ENCODE data around the gene SF3A2. TPM values are rescaled to one million over a fixed set of nuclear protein-coding genes. Genes with fewer than 3 reads are reported as not detected.

SF3A2 gene
- total RNA-seq, 1 donor from 2014 or later: 14.4 TPM

DNA sequence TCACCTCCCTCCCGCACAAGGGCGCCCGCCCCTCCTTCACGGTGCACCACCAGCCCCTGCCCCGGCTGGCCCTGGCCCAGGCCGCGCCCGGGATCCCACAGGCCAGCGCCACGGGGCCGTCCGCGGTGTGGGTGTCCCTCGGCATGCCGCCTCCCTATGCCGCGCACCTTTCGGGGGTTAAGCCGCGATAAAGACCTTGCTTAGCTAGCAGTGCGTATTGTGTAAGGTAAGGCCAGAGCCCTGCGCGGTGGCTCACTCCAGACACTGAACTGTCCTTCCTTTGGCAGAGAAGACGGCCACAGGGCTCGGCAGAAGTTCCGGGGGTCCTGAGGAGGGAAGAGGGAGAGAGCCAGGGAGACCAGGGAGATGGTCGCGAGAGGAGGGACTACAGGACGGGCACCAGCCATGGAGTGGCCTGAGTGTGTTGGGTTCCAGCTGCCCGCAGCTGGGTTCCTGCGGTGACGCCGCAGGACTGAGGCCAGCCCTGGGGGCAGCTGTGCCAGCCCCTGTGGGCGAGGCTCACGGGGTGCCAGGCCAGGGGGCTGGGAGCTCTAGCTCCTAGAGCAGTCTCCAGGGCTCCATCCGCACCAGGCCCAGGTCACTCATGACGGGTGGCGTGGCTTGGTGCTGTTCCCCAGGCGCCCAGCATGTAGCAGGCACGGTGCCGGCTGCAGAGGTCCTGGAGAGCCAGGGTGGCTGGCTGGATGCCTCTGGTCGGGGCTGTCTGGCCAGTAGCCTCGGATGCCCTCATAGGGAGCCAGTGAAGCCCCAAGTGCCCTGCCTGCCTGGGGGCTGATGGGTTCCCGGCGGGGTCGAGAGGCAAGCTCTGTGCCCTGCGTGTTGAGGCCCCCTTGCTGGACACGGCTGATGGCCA lies 8.2 kb upstream of the SF3A2 start:
- TF ChIP-seq, protein P1, sequence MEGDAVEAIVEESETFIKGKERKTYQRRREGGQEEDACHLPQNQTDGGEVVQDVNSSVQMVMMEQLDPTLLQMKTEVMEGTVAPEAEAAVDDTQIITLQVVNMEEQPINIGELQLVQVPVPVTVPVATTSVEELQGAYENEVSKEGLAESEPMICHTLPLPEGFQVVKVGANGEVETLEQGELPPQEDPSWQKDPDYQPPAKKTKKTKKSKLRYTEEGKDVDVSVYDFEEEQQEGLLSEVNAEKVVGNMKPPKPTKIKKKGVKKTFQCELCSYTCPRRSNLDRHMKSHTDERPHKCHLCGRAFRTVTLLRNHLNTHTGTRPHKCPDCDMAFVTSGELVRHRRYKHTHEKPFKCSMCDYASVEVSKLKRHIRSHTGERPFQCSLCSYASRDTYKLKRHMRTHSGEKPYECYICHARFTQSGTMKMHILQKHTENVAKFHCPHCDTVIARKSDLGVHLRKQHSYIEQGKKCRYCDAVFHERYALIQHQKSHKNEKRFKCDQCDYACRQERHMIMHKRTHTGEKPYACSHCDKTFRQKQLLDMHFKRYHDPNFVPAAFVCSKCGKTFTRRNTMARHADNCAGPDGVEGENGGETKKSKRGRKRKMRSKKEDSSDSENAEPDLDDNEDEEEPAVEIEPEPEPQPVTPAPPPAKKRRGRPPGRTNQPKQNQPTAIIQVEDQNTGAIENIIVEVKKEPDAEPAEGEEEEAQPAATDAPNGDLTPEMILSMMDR (IDR thresholded peaks at IDR 0.05): no peak
- TF ChIP-seq EZH2 (IDR thresholded peaks at IDR 0.05) (no peak), EZH2phosphoT487 (IDR thresholded peaks at IDR 0.05) (no peak)
- Histone ChIP-seq H3K79me2 (ENCODE audit: low read depth) (no peaks in the 10 kb centered on the region), H3K27ac (no peak overlapping the region), H4K20me1 (ENCODE audit: low read depth) (peaks cover 12% of the 10 kb centered on the region), H2AFZ (replicated peaks) (no peak overlapping the region), H3K4me2 (no peak overlapping the region), H3K36me3 (no peaks in the 10 kb centered on the region), H3K4me1 (no peaks in the 10 kb centered on the region), H3K27me3 (no peaks in the 10 kb centered on the region), H3K9me3 (ENCODE audit: low read depth) (no peaks in the 10 kb centered on the region), H3F3A (ENCODE audit: low read depth) (peaks cover 12% of the 10 kb centered on the region), H3K4me3 (no peak overlapping the region), H3K9ac (no peak overlapping the region)
- Mint-ChIP-seq H3K27ac (no peak overlapping the region), H3K27me3 (ENCODE audit: insufficient read depth, low read depth) (peaks cover 9% of the 10 kb centered on the region), H3K4me1 (no peaks in the 10 kb centered on the region), H3K9me3 (no peaks in the 10 kb centered on the region), H3K36me3 (peaks cover 15% of the 10 kb centered on the region), H3K4me3 (no peak overlapping the region)
- no peak for DNase-seq (ENCODE audit: low spot score)

DNA sequence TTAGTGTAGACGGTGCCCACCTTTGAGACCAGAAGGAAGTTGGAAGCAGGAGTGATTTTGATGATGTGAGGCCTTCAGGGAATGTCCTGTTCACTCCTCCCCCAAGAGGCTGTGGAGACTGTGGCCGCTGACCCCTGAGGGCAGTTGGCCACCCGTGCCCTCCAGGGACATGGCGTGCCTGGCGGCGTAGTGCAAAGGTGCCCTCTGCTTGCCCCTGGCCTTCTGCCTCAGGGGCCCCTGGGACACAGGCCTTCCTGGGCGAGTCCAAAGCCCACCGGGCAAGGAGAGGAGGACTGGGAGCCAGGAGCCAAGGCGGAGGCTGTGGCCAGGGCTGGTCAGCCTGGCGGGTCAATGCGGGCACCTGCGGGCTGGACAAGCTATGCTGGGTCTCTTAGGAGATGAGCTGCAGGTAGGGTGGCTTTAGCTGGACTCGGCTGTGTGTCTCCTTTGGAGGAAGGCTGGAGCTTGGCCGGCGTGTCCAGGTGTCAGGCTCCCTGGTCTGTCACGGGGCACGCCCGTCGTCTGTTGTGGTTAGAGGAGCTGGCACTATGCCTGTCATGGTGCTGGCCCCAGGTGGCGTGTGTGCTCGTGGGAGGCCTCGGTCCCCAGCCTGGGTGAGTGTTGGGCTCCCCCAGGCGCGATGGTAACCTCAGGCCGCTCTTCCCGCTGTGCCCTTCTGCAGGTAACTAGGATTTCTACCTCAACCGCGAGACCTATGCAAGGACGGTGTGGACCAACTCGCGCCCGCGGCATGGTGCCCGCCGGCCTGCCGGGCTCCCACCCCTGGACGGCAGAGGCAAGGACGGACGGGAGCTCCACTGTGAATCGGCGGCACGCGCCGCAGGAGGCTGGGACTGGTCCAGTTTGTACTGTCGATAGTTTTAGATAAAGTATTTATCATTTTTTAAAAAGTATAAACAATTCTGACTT lies 7.3 kb upstream of the SF3A2 start:
- Histone ChIP-seq H3F3A (ENCODE audit: low read depth) (peaks cover 12% of the 10 kb centered on the region), H3K9ac (no peak overlapping the region), H3K4me3 (no peak overlapping the region), H3K4me2 (no peak overlapping the region), H3K36me3 (no peaks in the 10 kb centered on the region), H4K20me1 (ENCODE audit: low read depth) (peaks cover 16% of the 10 kb centered on the region), H3K79me2 (ENCODE audit: low read depth) (peaks cover 5% of the 10 kb centered on the region), H3K27ac (no peak overlapping the region), H3K27me3 (no peaks in the 10 kb centered on the region), H3K9me3 (ENCODE audit: low read depth) (no peaks in the 10 kb centered on the region), H3K4me1 (no peaks in the 10 kb centered on the region), H2AFZ (replicated peaks) (no peak overlapping the region)
- Mint-ChIP-seq H3K9me3 (no peaks in the 10 kb centered on the region), H3K36me3 (peaks cover 13% of the 10 kb centered on the region), H3K4me3 (no peak overlapping the region), H3K27ac (no peak overlapping the region), H3K4me1 (peaks cover 4% of the 10 kb centered on the region), H3K27me3 (ENCODE audit: insufficient read depth, low read depth) (peaks cover 8% of the 10 kb centered on the region)
- TF ChIP-seq EZH2phosphoT487 (IDR thresholded peaks at IDR 0.05) (no peak), EZH2 (IDR thresholded peaks at IDR 0.05) (no peak)
- TF ChIP-seq, protein P1 (IDR thresholded peaks at IDR 0.05): no peak
- DNase-seq (ENCODE audit: low spot score): no peak

DNA sequence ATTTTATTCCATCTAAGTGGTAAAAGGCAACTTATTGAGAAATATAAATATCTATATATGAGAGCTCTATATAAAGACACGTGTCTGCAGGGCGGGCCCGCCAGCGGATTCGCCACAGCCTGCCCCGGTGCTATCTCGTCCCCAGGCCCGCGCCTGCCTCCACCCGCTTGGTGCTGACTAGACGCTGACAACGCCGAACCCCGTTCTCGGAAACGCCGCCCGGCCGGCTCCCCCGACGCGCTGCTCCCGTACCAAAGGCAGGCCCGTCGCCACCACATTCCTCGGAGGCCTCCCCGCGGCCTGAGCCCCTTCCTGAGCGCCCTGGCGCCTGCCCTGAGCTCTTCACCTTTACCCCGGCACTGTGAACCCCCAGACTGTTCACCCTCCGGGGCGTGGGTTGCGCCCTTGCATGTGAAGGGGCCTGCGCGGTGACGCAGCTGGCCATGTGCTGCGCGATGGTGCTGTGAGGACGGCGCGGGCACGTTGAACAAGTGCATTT lies 6.5 kb upstream of the SF3A2 start:
- Mint-ChIP-seq H3K4me1 (peaks cover 8% of the 10 kb centered on the region), H3K36me3 (peaks cover 8% of the 10 kb centered on the region), H3K9me3 (no peaks in the 10 kb centered on the region), H3K4me3 (peak overlapping the region; percentile 9), H3K27ac (no peak overlapping the region), H3K27me3 (ENCODE audit: insufficient read depth, low read depth) (peaks cover 8% of the 10 kb centered on the region)
- Histone ChIP-seq H3K4me2 (no peak overlapping the region), H3K9me3 (ENCODE audit: low read depth) (no peaks in the 10 kb centered on the region), H3F3A (ENCODE audit: low read depth) (peaks cover 12% of the 10 kb centered on the region), H3K27me3 (no peaks in the 10 kb centered on the region), H2AFZ (replicated peaks) (no peak overlapping the region), H3K4me1 (peaks cover 4% of the 10 kb centered on the region), H3K9ac (no peak overlapping the region), H3K27ac (no peak overlapping the region), H3K4me3 (no peak overlapping the region), H3K79me2 (ENCODE audit: low read depth) (peaks cover 12% of the 10 kb centered on the region), H3K36me3 (no peaks in the 10 kb centered on the region), H4K20me1 (ENCODE audit: low read depth) (peaks cover 23% of the 10 kb centered on the region)
- TF ChIP-seq EZH2phosphoT487 (IDR thresholded peaks at IDR 0.05) (no peak), EZH2 (IDR thresholded peaks at IDR 0.05) (no peak)
- TF ChIP-seq, protein P1 (IDR thresholded peaks at IDR 0.05): no peak
- DNase-seq (ENCODE audit: low spot score): no peak
